ENCODE measurements around the gene ITGA11. TPM values are rescaled to one million over a fixed set of nuclear protein-coding genes. Genes with fewer than 3 reads are reported as not detected.

The ITGA11 gene
- 32.6 TPM for total RNA-seq
- long read RNA-seq, partial matches to known transcripts: 15 of 34 reads
- long read RNA-seq, other reads (novel, unspliced or antisense): 17 of 34 reads

DNA sequence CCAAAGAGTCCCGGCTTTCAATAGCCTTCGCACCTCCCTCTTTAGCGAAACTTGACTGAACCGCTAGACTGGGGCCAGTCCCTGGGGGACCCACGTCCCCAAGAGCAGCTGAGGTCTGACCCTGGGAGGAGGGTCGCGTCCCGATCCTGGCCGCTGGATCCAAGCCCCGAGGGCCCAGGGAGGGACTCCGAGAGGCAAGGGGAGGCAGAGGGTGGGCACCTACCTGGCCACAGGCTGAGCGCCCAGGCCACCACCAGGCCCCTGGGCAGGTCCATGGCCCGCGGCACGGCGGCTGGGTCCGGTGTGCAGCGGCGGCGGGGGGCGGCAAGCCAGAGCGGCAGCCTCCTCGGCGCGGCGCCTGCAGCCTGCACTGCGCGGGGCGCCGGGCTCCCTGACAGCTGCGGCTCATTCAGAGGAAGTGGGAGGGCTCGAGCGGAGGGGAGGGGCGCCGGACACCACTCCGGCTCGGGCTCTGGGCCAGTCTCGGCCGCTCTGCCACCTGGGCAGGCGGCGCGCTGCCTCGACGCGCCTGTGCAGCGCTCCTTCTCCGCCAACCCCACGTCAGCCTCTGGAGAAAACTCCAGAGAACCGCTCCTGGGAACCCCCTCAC lies at the start of gene ITGA11:
TSS of gene ITGA11 (minus strand) at position 372 of the 610 bp plus-strand sequence. CDS start at position 275, 97 bp downstream.
- intact Hi-C loops (cut with DNase I): loop anchor here (5.0 kb wide), 1 partner anchor 85 kb away; no protein-coding TSS in a partner anchor
- peak; percentile 82 for ATAC-seq
- peak; percentile 87 for DNase-seq (ENCODE audit: missing footprints)

DNA sequence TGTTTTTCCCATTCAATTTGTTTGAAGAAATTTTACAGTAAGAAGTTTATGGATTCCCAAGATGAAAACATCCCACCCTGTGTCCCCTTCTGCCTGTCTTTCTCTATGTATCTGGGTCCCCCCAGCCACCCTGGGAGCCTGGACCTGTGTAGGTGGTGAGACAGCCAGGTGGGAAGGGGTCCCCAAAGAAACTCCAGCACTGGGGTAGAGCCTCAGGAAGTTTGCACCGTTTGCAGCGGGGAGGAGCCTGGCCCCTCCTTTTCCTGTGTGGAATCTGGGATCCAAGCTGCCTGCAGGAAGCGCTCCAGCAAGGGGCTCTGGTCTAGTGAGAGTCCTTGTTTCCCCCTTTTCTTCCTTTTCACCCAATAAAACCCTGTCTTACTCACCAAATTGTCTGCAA lies 49.4 kb upstream of the ITGA11 start:
- intact Hi-C loops (cut with DNase I): no loop called here
- ATAC-seq (no peak), DNase-seq (ENCODE audit: missing footprints) (no peak)

DNA sequence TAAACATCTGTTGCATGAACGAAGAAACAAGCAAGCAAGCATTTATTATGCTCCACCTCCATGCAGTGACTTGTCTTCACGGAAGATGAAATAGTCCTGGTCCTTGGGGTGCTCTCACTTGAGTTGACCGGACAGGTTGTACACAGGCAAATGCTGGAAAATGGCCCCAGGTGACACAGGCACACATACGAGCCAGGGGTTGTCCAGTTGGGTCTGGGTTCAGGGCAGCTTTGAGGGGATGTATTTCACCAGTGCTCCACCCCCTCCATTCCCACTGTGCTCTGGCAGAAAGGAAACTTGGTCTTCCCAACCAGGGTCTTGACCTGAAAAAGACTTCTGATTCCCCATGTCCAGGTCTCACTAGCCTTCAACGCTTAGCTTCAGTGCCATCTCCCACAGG lies 48.3 kb upstream of the ITGA11 start:
- no peak for DNase-seq (ENCODE audit: missing footprints)
- intact Hi-C loops (cut with DNase I): no loop called here
- no peak for ATAC-seq

- DNase-seq (ENCODE audit: missing footprints): no peak
- intact Hi-C loops (cut with DNase I): no loop called here
- ATAC-seq: no peak
Measured at GRCh38 chr15:68479870-68480269, 47.9 kb upstream of the ITGA11 start.

DNA sequence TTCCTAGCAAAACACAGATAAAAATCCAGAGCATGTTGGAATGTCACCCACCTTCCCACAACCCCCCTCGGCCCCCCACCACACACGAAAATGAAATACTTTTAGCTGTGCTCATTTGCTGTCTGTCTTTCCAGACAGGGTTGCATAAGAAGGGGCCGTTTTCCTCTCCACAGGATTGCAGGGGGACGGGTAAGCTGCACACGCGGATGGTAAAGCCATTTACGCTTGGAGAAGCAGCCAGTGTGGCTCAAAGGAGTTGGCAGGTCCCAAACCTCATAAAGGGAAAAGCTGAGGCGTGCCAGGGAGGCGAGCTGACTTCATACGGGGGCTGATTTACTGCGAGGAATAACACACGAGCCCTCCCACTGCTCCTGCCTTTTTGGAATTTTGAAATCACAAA lies 47.4 kb upstream of the ITGA11 start:
- peak; percentile 76 for ATAC-seq
- intact Hi-C loops (cut with DNase I): no loop called here
- no peak for DNase-seq (ENCODE audit: missing footprints)

DNA sequence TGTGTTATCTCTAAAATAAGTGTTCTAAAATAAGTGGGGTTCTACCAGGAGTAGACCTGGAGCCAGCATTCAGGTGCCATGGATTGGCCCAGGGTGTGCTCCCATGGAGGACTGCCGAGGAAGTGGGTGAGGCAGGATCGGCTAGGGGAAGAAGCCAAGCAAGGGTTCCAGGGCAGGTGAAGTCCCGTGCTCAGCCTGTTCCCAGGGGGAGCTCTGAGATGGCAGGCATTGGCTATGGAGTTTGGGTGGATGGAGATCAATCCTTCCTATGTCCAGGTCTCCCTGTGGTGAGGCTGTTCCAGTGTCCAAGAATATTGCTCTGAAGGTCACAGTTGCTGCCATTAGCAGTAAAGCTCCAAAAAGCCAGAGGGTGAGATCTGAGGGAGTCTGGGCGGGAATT lies 46.9 kb upstream of the ITGA11 start:
- no peak for DNase-seq (ENCODE audit: missing footprints)
- intact Hi-C loops (cut with DNase I): no loop called here
- ATAC-seq: no peak

- intact Hi-C loops (cut with DNase I): no loop called here
- no peak for DNase-seq (ENCODE audit: missing footprints)
- ATAC-seq: no peak
Measured at GRCh38 chr15:68475449-68475848, 43.5 kb upstream of the ITGA11 start.

GRCh38 chr15:68471541-68471940 lies 39.6 kb upstream of the ITGA11 start:
- DNase-seq (ENCODE audit: missing footprints): no peak
- intact Hi-C loops (cut with DNase I): no loop called here
- ATAC-seq: no peak

- DNase-seq (ENCODE audit: missing footprints) (no peak), ATAC-seq (no peak)
- intact Hi-C loops (cut with DNase I): no loop called here
Measured at GRCh38 chr15:68470976-68471375, 39.0 kb upstream of the ITGA11 start.

DNA sequence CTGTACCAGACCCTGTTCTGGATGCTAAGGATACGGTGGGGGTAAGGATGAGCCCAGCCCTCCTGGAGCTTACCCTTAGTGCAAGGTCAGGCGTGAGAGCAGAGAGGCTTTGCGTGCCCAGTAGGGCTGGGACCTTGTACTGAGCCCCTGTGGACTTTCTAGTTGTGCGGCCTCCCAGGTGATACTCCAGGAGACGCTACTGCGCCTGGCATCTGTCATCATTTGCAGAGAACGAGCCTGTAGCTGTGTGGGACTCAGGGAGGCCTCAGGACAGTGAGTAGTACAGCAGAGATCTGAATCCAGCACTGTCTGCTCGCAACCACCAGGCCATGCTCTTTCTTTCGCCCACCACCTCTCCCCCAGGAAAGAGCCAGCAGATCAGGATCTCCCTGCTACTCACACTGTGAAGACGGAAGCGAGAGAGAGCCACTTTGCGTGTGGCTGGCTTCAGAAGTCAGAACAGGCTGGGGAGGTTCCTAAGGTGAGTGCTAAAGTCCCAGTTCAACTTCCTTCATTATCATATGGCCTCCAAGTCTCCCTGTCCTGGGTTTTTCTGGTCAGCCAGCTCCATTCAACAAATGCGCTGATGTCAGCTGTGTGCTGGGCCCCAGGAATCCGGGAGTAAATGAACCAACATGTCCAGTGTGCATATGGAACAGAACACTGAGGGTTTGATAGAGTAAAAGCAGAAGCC lies 38.2 kb upstream of the ITGA11 start:
- intact Hi-C loops (cut with DNase I): no loop called here
- ATAC-seq (no peak), DNase-seq (ENCODE audit: missing footprints) (no peak)

- ATAC-seq: no peak
- intact Hi-C loops (cut with DNase I): no loop called here
- no peak for DNase-seq (ENCODE audit: missing footprints)
Measured at GRCh38 chr15:68469162-68470048, 37.4 kb upstream of the ITGA11 start.

DNA sequence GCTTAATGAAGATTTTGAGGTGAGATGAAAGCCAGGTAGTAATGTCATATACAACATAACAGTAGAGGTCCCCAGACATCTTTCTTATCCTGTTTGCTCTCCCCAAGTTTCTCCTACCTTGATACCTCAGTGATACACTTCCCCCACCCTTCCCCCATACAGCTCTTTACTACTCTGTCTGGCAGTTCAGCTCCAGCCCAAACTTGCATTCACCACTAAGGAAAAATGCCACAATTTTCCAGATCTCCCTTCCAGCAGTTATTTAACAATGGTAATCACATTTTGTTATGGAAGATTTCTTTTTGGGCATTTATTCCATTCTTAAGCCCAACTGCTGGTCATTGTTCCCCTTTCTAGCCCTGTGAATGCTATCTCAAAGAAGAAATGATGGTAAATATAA lies 34.9 kb upstream of the ITGA11 start:
- intact Hi-C loops (cut with DNase I): no loop called here
- no peak for DNase-seq (ENCODE audit: missing footprints)
- ATAC-seq: no peak

- DNase-seq (ENCODE audit: missing footprints) (no peak), ATAC-seq (peak; percentile 28)
- intact Hi-C loops (cut with DNase I): no loop called here
Measured at GRCh38 chr15:68465861-68466560, 34.0 kb upstream of the ITGA11 start.

- ATAC-seq (no peak), DNase-seq (ENCODE audit: missing footprints) (no peak)
- intact Hi-C loops (cut with DNase I): no loop called here
Measured at GRCh38 chr15:68464448-68465090, 32.6 kb upstream of the ITGA11 start.

DNA sequence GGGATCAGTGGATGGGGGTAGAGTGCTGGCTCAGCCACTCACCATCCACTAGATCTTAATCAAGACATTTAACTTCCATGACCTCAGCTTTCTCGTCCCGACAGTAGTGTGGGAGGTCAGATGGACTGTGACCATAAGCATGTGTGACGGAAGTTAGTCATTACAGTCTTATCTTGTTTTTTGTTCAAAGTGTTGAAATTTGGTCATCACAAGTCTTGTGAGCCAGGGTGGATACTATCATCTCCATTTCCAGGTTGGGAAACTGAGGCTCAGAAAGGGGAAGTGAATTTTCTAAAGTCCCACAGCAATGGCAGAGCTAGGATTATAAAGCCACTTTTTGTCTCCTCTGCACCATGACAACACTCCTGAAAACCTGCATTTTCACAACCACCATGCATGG lies 32.0 kb upstream of the ITGA11 start:
- ATAC-seq (no peak), DNase-seq (ENCODE audit: missing footprints) (no peak)
- intact Hi-C loops (cut with DNase I): no loop called here

DNA sequence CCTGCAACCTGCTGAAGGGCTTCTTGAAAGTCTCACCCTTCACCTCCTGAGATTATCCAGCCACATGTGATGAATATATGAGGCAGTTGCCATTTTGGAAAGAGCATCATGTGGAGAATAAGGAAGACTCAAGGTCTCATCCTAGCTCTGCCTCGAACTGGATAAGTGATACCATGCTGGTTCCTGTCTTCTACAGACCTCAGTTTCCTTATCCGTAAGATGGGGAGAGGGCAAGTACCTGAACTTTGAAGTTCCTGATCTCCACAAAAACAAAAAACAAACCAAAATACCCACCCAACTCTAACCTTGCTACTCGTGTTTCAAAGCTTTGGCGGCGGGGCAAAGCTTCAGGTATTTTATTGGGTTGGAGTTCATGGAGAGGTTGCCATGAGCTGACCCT lies 31.5 kb upstream of the ITGA11 start:
- DNase-seq (ENCODE audit: missing footprints) (no peak), ATAC-seq (no peak)
- intact Hi-C loops (cut with DNase I): no loop called here

- DNase-seq (ENCODE audit: missing footprints) (no peak), ATAC-seq (no peak)
- intact Hi-C loops (cut with DNase I): no loop called here
Measured at GRCh38 chr15:68460166-68460565, 28.2 kb upstream of the ITGA11 start.

- DNase-seq (ENCODE audit: missing footprints) (no peak), ATAC-seq (peak; percentile 90)
- intact Hi-C loops (cut with DNase I): no loop called here
Measured at GRCh38 chr15:68450192-68450591, 18.2 kb upstream of the ITGA11 start.

DNA sequence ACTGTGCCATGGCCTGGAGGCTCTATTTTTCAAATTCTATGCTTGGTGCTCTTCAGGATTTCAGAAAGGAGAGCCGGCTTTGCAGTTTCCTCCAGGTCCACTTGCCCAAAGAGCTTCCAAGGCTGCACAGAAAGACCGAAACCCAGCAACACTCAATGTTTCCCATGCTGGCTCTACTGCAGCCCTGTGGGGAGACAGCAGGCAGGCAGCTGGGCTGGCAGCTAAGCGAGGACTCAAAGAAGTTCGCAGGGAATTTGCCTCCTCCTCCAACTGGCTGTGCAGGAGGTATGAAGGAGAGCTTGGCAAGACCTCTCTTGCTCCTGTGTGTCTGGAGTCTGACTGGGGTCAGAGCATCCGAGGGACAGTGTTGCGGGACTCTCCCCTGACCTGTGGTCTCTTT lies 17.4 kb upstream of the ITGA11 start:
- DNase-seq (ENCODE audit: missing footprints) (no peak), ATAC-seq (no peak)
- intact Hi-C loops (cut with DNase I): no loop called here
